Daoy (cell line): ENCODE measurements around the gene OR13C4. TPM values are rescaled to one million over a fixed set of nuclear protein-coding genes. Genes with fewer than 3 reads are reported as not detected.

Experiments used
- total RNA-seq: library from RNA; depleted of rRNA; stranded (reverse); fragments of >200 nt; shearing (Covaris generic); gene quantifications from 2 replicates; pipeline ENCODE4 v1.2.3, GENCODE V29; 2014; rRNA removed

OR13C4 gene
- total RNA-seq, 1 experiment from 2014 or later, result not detected

Other genes starting within 250 kb of the OR13C4 start
- not detected in 2 replicates for gene OR13F1, start 22.9 kb downstream of the OR13C4 start, total RNA-seq
- not detected in 2 replicates for gene OR13C3, start 9.6 kb upstream of the OR13C4 start, total RNA-seq
- gene OR13C8, start 42.0 kb upstream of the OR13C4 start, total RNA-seq, result not detected in 2 replicates
- not detected in 2 replicates for gene OR13C5, start 72.2 kb upstream of the OR13C4 start, total RNA-seq
- not detected in 2 replicates for gene OR13C2, start 78.4 kb upstream of the OR13C4 start, total RNA-seq
- not detected in 2 replicates for gene OR13C9, start 91.0 kb upstream of the OR13C4 start, total RNA-seq
- not detected in 2 replicates for gene OR13D1, start 167.3 kb upstream of the OR13C4 start, total RNA-seq
- gene NIPSNAP3A, start 220.5 kb upstream of the OR13C4 start, total RNA-seq, result 19.1 and 20.7 TPM in 2 replicates
- 0.06 TPM in 1 of 2 replicates, not detected in the other for gene NIPSNAP3B, start 236.9 kb upstream of the OR13C4 start, total RNA-seq